HL-60 (cell line): Measurements from ENCODE around the gene ZNF77.

Source experiments
- DNase-seq, 2 experiments: peaks; one replicate each; pipeline ENCODE4 v3.0.0-alpha.2; 2010 to 2020; ENCODE audit warnings: low read depth in 1 of 2, low spot score in 1 of 2
- H3K27ac ChIP-seq: fragments of 250-450 bp; sonication (Bioruptor Pico); replicated peaks from 2 replicates; pipeline ENCODE4 v1.5.1; 2020; ENCODE audit warnings: mild to moderate bottlenecking, moderate library complexity
- H3K27me3 ChIP-seq: fragments of 250-450 bp; sonication (Bioruptor Pico); 2 replicates; pipeline ENCODE4 v1.5.1; 2021; ENCODE audit warnings: mild to moderate bottlenecking, moderate library complexity; ENCODE audit not compliant: insufficient read depth, poor library complexity, severe bottlenecking
- H3K4me3 ChIP-seq: replicated peaks from 2 replicates; pipeline ENCODE4 v1.5.1; 2011; ENCODE audit warnings: mild to moderate bottlenecking, control low read depth, low read length; ENCODE audit not compliant: insufficient read depth
- GABPA ChIP-seq: IDR thresholded peaks from 2 replicates; pipeline ENCODE4 v1.6.1; 2012; ENCODE audit warnings: low read depth
- POLR2AphosphoS5 ChIP-seq: IDR thresholded peaks from 2 replicates; pipeline ENCODE4 v1.6.1; 2012; ENCODE audit warnings: low read depth
- SPI1 ChIP-seq: IDR thresholded peaks from 2 replicates; pipeline ENCODE4 v1.6.1; 2012; ENCODE audit warnings: low read depth, mild to moderate bottlenecking, borderline replicate concordance
- TF ChIP-seq, protein P1 (sequence below): IDR thresholded peaks from 2 replicates; pipeline ENCODE4 v1.6.1; 2012; ENCODE audit warnings: low read depth; ENCODE audit not compliant: insufficient replicate concordance
- TF ChIP-seq, protein P2 (sequence below): IDR thresholded peaks from one replicate; pipeline ENCODE4 v1.5.1; 2011; ENCODE audit warnings: low read length, control low read depth, inconsistent platforms; ENCODE audit not compliant: insufficient read depth

Gene ZNF77

DNA sequence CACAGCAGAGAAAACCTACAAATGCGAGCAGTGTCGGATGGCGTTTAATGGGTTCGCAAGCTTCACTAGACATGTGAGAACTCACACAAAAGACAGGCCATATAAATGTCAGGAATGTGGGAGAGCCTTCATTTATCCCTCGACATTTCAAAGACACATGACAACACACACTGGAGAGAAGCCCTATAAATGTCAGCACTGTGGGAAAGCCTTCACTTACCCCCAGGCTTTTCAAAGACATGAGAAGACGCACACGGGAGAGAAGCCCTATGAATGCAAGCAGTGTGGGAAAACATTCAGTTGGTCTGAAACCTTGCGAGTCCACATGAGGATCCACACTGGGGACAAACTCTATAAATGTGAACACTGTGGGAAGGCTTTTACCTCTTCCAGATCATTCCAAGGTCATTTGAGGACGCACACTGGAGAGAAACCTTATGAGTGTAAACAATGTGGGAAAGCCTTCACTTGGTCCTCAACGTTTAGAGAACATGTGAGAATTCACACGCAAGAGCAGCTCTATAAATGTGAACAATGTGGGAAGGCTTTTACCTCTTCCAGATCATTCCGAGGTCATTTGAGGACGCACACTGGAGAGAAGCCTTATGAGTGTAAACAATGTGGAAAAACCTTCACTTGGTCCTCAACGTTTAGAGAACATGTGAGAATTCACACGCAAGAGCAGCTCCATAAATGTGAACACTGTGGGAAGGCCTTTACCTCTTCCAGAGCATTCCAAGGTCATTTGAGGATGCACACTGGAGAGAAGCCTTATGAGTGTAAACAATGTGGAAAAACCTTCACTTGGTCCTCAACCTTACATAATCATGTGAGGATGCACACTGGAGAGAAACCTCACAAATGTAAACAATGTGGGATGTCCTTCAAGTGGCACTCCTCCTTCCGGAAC, 27.2 kb downstream of the ZNF77 start:
- no peak overlapping the region for H3K27ac ChIP-seq
- DNase-seq = no peak
- H3K27me3 ChIP-seq = no peaks in the 10 kb centered on the region
- no peak overlapping the region for H3K4me3 ChIP-seq
- no peak for TF ChIP-seq GABPA
- no peak for TF ChIP-seq SPI1
- TF ChIP-seq, protein P1, sequence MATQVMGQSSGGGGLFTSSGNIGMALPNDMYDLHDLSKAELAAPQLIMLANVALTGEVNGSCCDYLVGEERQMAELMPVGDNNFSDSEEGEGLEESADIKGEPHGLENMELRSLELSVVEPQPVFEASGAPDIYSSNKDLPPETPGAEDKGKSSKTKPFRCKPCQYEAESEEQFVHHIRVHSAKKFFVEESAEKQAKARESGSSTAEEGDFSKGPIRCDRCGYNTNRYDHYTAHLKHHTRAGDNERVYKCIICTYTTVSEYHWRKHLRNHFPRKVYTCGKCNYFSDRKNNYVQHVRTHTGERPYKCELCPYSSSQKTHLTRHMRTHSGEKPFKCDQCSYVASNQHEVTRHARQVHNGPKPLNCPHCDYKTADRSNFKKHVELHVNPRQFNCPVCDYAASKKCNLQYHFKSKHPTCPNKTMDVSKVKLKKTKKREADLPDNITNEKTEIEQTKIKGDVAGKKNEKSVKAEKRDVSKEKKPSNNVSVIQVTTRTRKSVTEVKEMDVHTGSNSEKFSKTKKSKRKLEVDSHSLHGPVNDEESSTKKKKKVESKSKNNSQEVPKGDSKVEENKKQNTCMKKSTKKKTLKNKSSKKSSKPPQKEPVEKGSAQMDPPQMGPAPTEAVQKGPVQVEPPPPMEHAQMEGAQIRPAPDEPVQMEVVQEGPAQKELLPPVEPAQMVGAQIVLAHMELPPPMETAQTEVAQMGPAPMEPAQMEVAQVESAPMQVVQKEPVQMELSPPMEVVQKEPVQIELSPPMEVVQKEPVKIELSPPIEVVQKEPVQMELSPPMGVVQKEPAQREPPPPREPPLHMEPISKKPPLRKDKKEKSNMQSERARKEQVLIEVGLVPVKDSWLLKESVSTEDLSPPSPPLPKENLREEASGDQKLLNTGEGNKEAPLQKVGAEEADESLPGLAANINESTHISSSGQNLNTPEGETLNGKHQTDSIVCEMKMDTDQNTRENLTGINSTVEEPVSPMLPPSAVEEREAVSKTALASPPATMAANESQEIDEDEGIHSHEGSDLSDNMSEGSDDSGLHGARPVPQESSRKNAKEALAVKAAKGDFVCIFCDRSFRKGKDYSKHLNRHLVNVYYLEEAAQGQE = no peak
- TF ChIP-seq POLR2AphosphoS5 = no peak
- TF ChIP-seq, protein P2, sequence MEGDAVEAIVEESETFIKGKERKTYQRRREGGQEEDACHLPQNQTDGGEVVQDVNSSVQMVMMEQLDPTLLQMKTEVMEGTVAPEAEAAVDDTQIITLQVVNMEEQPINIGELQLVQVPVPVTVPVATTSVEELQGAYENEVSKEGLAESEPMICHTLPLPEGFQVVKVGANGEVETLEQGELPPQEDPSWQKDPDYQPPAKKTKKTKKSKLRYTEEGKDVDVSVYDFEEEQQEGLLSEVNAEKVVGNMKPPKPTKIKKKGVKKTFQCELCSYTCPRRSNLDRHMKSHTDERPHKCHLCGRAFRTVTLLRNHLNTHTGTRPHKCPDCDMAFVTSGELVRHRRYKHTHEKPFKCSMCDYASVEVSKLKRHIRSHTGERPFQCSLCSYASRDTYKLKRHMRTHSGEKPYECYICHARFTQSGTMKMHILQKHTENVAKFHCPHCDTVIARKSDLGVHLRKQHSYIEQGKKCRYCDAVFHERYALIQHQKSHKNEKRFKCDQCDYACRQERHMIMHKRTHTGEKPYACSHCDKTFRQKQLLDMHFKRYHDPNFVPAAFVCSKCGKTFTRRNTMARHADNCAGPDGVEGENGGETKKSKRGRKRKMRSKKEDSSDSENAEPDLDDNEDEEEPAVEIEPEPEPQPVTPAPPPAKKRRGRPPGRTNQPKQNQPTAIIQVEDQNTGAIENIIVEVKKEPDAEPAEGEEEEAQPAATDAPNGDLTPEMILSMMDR = no peak

DNA sequence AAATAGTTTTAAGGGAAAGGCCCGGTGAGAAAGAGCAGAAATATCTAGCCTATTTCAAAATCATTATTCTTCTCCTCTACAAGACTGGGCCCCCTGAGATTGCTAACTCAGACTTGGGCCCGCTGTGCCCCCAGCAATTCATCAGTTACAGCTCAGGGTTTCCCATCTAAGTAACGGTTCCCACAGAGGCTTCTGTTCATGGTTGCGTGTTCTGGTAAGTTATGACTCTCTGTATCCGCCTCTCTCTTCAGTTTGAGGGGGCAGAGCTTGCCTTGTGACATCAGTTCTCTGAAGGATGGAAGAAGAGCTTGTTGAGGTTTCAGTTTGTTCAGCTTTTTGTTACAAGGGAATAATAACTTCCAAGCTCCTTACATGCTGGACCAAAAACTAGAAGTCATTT, 32.5 kb downstream of the ZNF77 start:
- H3K4me3 ChIP-seq = no peak overlapping the region
- no peaks in the 10 kb centered on the region for H3K27me3 ChIP-seq
- DNase-seq = no peak
- TF ChIP-seq GABPA (no peak), SPI1 (no peak), POLR2AphosphoS5 (no peak)
- TF ChIP-seq, protein P1 = no peak
- TF ChIP-seq, protein P2 = no peak
- no peak overlapping the region for H3K27ac ChIP-seq

DNA sequence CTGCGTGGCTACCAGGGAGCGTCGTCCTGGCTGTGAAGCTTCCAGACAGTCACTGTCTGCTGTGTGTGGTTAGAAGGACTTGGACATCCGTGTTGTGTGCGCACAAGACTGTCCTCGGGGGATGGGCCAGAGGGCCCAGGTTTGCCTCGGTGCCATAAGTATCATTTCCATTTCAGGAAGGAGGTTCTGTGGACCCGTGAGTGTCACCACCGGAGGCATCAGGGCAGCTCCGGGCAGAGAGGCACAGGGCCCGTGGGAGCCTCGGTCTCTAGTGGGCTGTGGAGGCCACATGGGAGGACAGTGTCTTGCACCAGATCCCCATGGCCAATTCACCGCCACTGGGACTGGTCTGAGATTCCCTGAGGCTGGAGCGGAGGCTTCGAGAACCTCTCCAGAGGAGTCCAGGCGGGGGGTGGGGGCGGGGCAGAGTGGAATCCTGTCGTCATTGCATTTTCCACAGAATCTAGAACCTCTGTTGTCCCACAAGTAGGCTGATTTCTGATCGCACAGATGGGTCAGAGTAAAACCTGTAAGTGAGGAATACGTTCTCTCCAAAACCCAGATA, 38.1 kb downstream of the ZNF77 start:
- H3K27ac ChIP-seq = no peak overlapping the region
- TF ChIP-seq GABPA (no peak), POLR2AphosphoS5 (no peak), SPI1 (no peak)
- TF ChIP-seq, protein P2 = no peak
- TF ChIP-seq, protein P1 = no peak
- no peak for DNase-seq

More for the DNA sequence above, 38.1 kb downstream of the ZNF77 start:
- Histone ChIP-seq H3K4me3 (no peak overlapping the region), H3K27me3 (no peaks in the 10 kb centered on the region)
